GM21619 (cell line): ENCODE data around the gene CSH2.

Source experiments
- ATAC-seq: cut with Tn5 transposase; IDR thresholded peaks from one replicate; pipeline ENCODE4 v1.9.1; 2021; ENCODE audit not compliant: unreplicated experiment

The CSH2 gene

GRCh38 chr17:63835167-63835720 lies 38.2 kb downstream of the CSH2 start:
- ATAC-seq = no peak

- no peak for ATAC-seq
Observed at GRCh38 chr17:63834431-63835166, 38.9 kb downstream of the CSH2 start.

GRCh38 chr17:63833741-63834373 lies 39.6 kb downstream of the CSH2 start:
- no peak for ATAC-seq

GRCh38 chr17:63833026-63833740 lies 40.3 kb downstream of the CSH2 start:
- no peak for ATAC-seq

GRCh38 chr17:63832455-63832854 lies 41.0 kb downstream of the CSH2 start:
- no peak for ATAC-seq

GRCh38 chr17:63832014-63832413 lies 41.5 kb downstream of the CSH2 start:
- no peak for ATAC-seq

GRCh38 chr17:63831505-63831904 lies 42.0 kb downstream of the CSH2 start:
- no peak for ATAC-seq

- no peak for ATAC-seq
Observed at GRCh38 chr17:63830904-63831491, 42.5 kb downstream of the CSH2 start.

GRCh38 chr17:63830278-63830677 lies 43.2 kb downstream of the CSH2 start:
- no peak for ATAC-seq

GRCh38 chr17:63828936-63829335 lies 44.5 kb downstream of the CSH2 start:
- no peak for ATAC-seq

- no peak for ATAC-seq
Observed at GRCh38 chr17:63827801-63828221, 45.7 kb downstream of the CSH2 start.

GRCh38 chr17:63827002-63827800 lies 46.3 kb downstream of the CSH2 start, which contains the start of the genes FTSJ3 and PSMC5:
TSS of gene FTSJ3 (minus strand) at chr17:63827663. CDS start at chr17:63826902, 761 bp downstream.
TSS of gene PSMC5 (plus strand) at chr17:63827431. CDS start at chr17:63827491, 60 bp downstream.
- peak; percentile 86 for ATAC-seq

GRCh38 chr17:63826468-63827001 lies 46.9 kb downstream of the CSH2 start:
- no peak for ATAC-seq

- no peak for ATAC-seq
Observed at GRCh38 chr17:63824362-63824761, 49.1 kb downstream of the CSH2 start.

GRCh38 chr17:63823659-63824331 lies 49.7 kb downstream of the CSH2 start:
- ATAC-seq = no peak

- no peak for ATAC-seq
Observed at GRCh38 chr17:63822537-63822936, 50.9 kb downstream of the CSH2 start.
